H9 (cell line): ENCODE measurements around the gene NRXN2. TPM values are rescaled to one million over a fixed set of nuclear protein-coding genes. Genes with fewer than 3 reads are reported as not detected.
A peak's percentile ranks its signal among the peaks of the same experiment; 100 is the strongest.

Source experiments
- DNase-seq: peaks from one replicate; pipeline ENCODE4 v3.0.0-alpha.2; 2017
- H2AFZ ChIP-seq: one replicate; pipeline ENCODE4 v1.6.1; 2013; ENCODE audit warnings: mild to moderate bottlenecking, low read length, control low read depth, moderate library complexity
- H2AK5ac ChIP-seq: 2 replicates; pipeline ENCODE4 v1.6.1; 2013; ENCODE audit warnings: low read length, control low read depth, mixed read lengths; ENCODE audit not compliant: insufficient read length
- H2BK120ac ChIP-seq: one replicate; pipeline ENCODE4 v1.6.1; 2013; ENCODE audit warnings: low read depth, mild to moderate bottlenecking, low read length, control low read depth, inconsistent platforms; ENCODE audit not compliant: poor library complexity, severe bottlenecking
- H2BK12ac ChIP-seq: 2 replicates; pipeline ENCODE4 v1.6.1; 2013; ENCODE audit warnings: low read length, control low read depth, mixed read lengths, low read depth; ENCODE audit not compliant: insufficient read length
- H2BK15ac ChIP-seq: 2 replicates; pipeline ENCODE4 v1.6.1; 2013; ENCODE audit warnings: low read depth, low read length, control low read depth
- H2BK20ac ChIP-seq: one replicate; pipeline ENCODE4 v1.6.1; 2013; ENCODE audit warnings: low read depth, mild to moderate bottlenecking, low read length, control low read depth, inconsistent platforms; ENCODE audit not compliant: poor library complexity, severe bottlenecking
- H2BK5ac ChIP-seq: 2 replicates; pipeline ENCODE4 v1.6.1; 2013; ENCODE audit warnings: low read length, control low read depth, mixed read lengths; ENCODE audit not compliant: insufficient read length
- H3K14ac ChIP-seq: 2 replicates; pipeline ENCODE4 v1.6.1; 2013; ENCODE audit warnings: low read length, control low read depth; ENCODE audit not compliant: insufficient read depth
- H3K18ac ChIP-seq: 2 replicates; pipeline ENCODE4 v1.6.1; 2013; ENCODE audit warnings: low read depth, mild to moderate bottlenecking, mixed read lengths, low read length, control low read depth; ENCODE audit not compliant: insufficient read length
- H3K23ac ChIP-seq: 2 replicates; pipeline ENCODE4 v1.6.1; 2013; ENCODE audit warnings: low read length, control low read depth, mixed read lengths, low read depth; ENCODE audit not compliant: insufficient read length
- H3K23me2 ChIP-seq: 2 replicates; pipeline ENCODE4 v1.6.1; 2013; ENCODE audit warnings: low read depth, mild to moderate bottlenecking, mixed read lengths, low read length, control low read depth; ENCODE audit not compliant: insufficient read length, poor library complexity, severe bottlenecking
- H3K27ac ChIP-seq: 2 replicates; pipeline ENCODE4 v1.5.1; 2013; ENCODE audit warnings: low read length, control low read depth, mixed read lengths, low read depth; ENCODE audit not compliant: insufficient read length
- H3K27me3 ChIP-seq: 2 replicates; pipeline ENCODE4 v1.6.1; 2013; ENCODE audit warnings: low read length, control low read depth, inconsistent platforms; ENCODE audit not compliant: insufficient read depth
- H3K4ac ChIP-seq: 2 replicates; pipeline ENCODE4 v1.6.1; 2013; ENCODE audit warnings: low read depth, mild to moderate bottlenecking, control low read depth, inconsistent platforms, low read length, moderate library complexity
- H3K4me1 ChIP-seq: 2 replicates; pipeline ENCODE4 v1.6.1; 2013; ENCODE audit warnings: low read length, control low read depth, inconsistent platforms; ENCODE audit not compliant: insufficient read depth
- H3K4me2 ChIP-seq: 2 replicates; pipeline ENCODE4 v1.6.1; 2013; ENCODE audit warnings: low read length, control low read depth, mixed read lengths; ENCODE audit not compliant: insufficient read length, insufficient read depth
- H3K56ac ChIP-seq: 2 replicates; pipeline ENCODE4 v1.6.1; 2013; ENCODE audit warnings: low read depth, mild to moderate bottlenecking, mixed read lengths, low read length, control low read depth; ENCODE audit not compliant: insufficient read length
- H3K79me1 ChIP-seq: 2 replicates; pipeline ENCODE4 v1.6.1; 2013; ENCODE audit warnings: low read depth, mild to moderate bottlenecking, moderate library complexity, low read length, control low read depth, inconsistent platforms; ENCODE audit not compliant: insufficient read depth, poor library complexity, severe bottlenecking
- H3K79me2 ChIP-seq: 2 replicates; pipeline ENCODE4 v1.6.1; 2013; ENCODE audit warnings: low read length, control low read depth, inconsistent platforms; ENCODE audit not compliant: insufficient read depth
- H3K9ac ChIP-seq: 2 replicates; pipeline ENCODE4 v1.6.1; 2013; ENCODE audit warnings: low read length, control low read depth, mixed read lengths; ENCODE audit not compliant: insufficient read length; ENCODE audit errors: extremely low read depth
- H3K9me3 ChIP-seq: one replicate; pipeline ENCODE4 v1.6.1; 2013; ENCODE audit warnings: low read depth, low read length, inconsistent platforms; ENCODE audit not compliant: control insufficient read depth
- H3T11ph ChIP-seq: one replicate; pipeline ENCODE4 v1.6.1; 2013; ENCODE audit warnings: mild to moderate bottlenecking, low read length, control low read depth, inconsistent platforms
- H4K20me1 ChIP-seq: one replicate; pipeline ENCODE4 v1.6.1; 2013; ENCODE audit not compliant: control insufficient read depth, insufficient read length, insufficient read depth
- H4K5ac ChIP-seq: 2 replicates; pipeline ENCODE4 v1.6.1; 2013; ENCODE audit warnings: low read depth, mild to moderate bottlenecking, mixed read lengths, low read length, control low read depth; ENCODE audit not compliant: insufficient read length
- H4K8ac ChIP-seq: replicated peaks from 2 replicates; pipeline ENCODE4 v1.6.1; 2013; ENCODE audit warnings: low read length, control low read depth, mixed read lengths, low read depth; ENCODE audit not compliant: insufficient read length
- H4K91ac ChIP-seq: 2 replicates; pipeline ENCODE4 v1.6.1; 2013; ENCODE audit warnings: low read depth, mild to moderate bottlenecking, moderate library complexity, mixed read lengths, low read length, control low read depth; ENCODE audit not compliant: insufficient read length
- H3K27ac Mint-ChIP-seq, 3 experiments: 2 replicates in 2 of 3; 3 replicates in 1 of 3; pipeline ENCODE4 v1.8.0; 2020 to 2021; ENCODE audit warnings: mixed read lengths in 3 of 3, mild to moderate bottlenecking in 1 of 3, moderate library complexity in 1 of 3
- H3K27me3 Mint-ChIP-seq: 2 replicates; pipeline ENCODE4 v1.8.0; 2021; ENCODE audit warnings: low read depth, mild to moderate bottlenecking, moderate library complexity, mixed read lengths
- H3K36me3 Mint-ChIP-seq, 3 experiments: 2 replicates in 2 of 3; 3 replicates in 1 of 3; pipeline ENCODE4 v1.8.0; 2020 to 2021; ENCODE audit warnings: low read depth in 3 of 3, mixed read lengths in 3 of 3; ENCODE audit not compliant: insufficient read depth in 1 of 3
- H3K4me1 Mint-ChIP-seq, 2 experiments: 2 replicates each; pipeline ENCODE4 v1.8.0; 2020; ENCODE audit warnings: mixed read lengths in 2 of 2
- H3K4me3 Mint-ChIP-seq, 2 experiments: 2 replicates in 1 of 2; 3 replicates in 1 of 2; pipeline ENCODE4 v1.8.0; 2020 to 2021; ENCODE audit warnings: mild to moderate bottlenecking in 2 of 2, mixed read lengths in 2 of 2, moderate library complexity in 1 of 2
- H3K9me3 Mint-ChIP-seq, 2 experiments: 2 replicates in 1 of 2; 3 replicates in 1 of 2; pipeline ENCODE4 v1.8.0; 2020; ENCODE audit warnings: mild to moderate bottlenecking in 2 of 2, mixed read lengths in 2 of 2, moderate library complexity in 1 of 2
- CTCF ChIP-seq: fragments of 200-600 bp; sonication (generic); conservative IDR thresholded peaks from 3 replicates; pipeline ENCODE4 v1.8.0; 2021; ENCODE audit warnings: antibody characterized with exemption, mild to moderate bottlenecking
- WGBS: extraction: QIAGEN DNeasy Blood & Tissue Kit; methylation state at CpG from one replicate; pipeline ENCODE4 v1.1.7; 2013; ENCODE audit warnings: missing lambda C conversion rate, low lambda C conversion rate, mixed read lengths; ENCODE audit not compliant: insufficient read length; ENCODE audit errors: extremely low coverage; 5-methylcytosine and 5-hydroxymethylcytosine counted together
- total RNA-seq: library from RNA; stranded (reverse); gene quantifications from 2 replicates; pipeline ENCODE4 v1.2.1, GENCODE V29; 2021

The NRXN2 gene
- total RNA-seq, 1 experiment from 2014 or later: 3.9 TPM

DNA sequence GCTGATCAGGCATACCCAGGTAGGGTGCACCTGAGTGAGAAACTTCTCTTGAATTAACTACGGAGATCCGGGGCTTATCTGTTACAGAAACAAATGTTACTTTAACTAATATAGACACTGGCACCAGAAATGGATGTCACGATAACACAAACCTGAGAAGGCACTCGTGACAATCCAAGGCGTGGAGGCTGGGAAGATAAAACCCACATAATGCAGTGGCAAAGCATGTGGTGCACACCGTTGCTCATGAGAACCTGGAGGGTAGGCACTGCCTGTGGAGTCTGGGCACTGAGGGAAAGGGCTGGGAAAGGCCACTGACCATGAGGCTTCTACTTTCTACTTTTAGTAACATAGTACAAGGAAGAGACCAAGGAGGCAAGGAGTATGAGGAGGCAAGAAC, 109.3 kb downstream of the NRXN2 start:
- Histone ChIP-seq H2BK12ac (no peak overlapping the region), H2AFZ (no peak overlapping the region), H3K79me1 (no peaks in the 10 kb centered on the region), H3K18ac (no peak overlapping the region), H3K56ac (no peak overlapping the region), H2BK5ac (no peak overlapping the region), H2AK5ac (no peak overlapping the region), H3K27ac (no peak overlapping the region), H3K27me3 (no peaks in the 10 kb centered on the region; the same call in 1 of the 2 replicates), H3T11ph (no peak overlapping the region), H3K4me1 (no peaks in the 10 kb centered on the region), H2BK15ac (no peak overlapping the region), H3K9me3 (no peaks in the 10 kb centered on the region), H3K9ac (no peak overlapping the region), H3K4ac (no peak overlapping the region), H3K4me2 (no peak overlapping the region), H3K79me2 (no peaks in the 10 kb centered on the region), H3K23ac (no peak overlapping the region), H4K20me1 (no peaks in the 10 kb centered on the region), H3K14ac (no peak overlapping the region), H2BK20ac (no peak overlapping the region), H2BK120ac (no peak overlapping the region), H4K91ac (no peak overlapping the region), H3K23me2 (no peaks in the 10 kb centered on the region), H4K8ac (no peak overlapping the region), H4K5ac (no peak overlapping the region)
- peaks cover 0 to 5% (median 0%) of the 10 kb centered on the region in 3 experiments; a peak in 1 of 7 replicates for H3K36me3 Mint-ChIP-seq
- no peak for DNase-seq
- H3K27ac Mint-ChIP-seq: peak overlapping the region in 1 of 3 experiments; percentile 23; a peak in 1 of 7 replicates
- no peak overlapping the region for H3K4me3 Mint-ChIP-seq
- peaks cover 0 to 17% of the 10 kb centered on the region in 2 experiments for H3K4me1 Mint-ChIP-seq
- no peak for TF ChIP-seq CTCF
- WGBS: no CpG with 5 or more reads among the region's 6 CpGs
- no peaks in the 10 kb centered on the region for H3K9me3 Mint-ChIP-seq
- peaks cover 13% of the 10 kb centered on the region for H3K27me3 Mint-ChIP-seq
